Hepatocyte (in vitro differentiated cells): Measurements from ENCODE around the gene HIVEP2. TPM values are rescaled to one million over a fixed set of nuclear protein-coding genes. Genes with fewer than 3 reads are reported as not detected.

Experiments
- DNase-seq: peaks from one replicate; pipeline ENCODE4 v3.0.0-alpha.2; 2016; ENCODE audit warnings: low spot score
- H2AFZ ChIP-seq: fragments of 200-600 bp; sonication (generic); 2 replicates; pipeline ENCODE4 v1.6.0; 2016; ENCODE audit warnings: antibody characterized with exemption, mild to moderate bottlenecking
- H3K27ac ChIP-seq: fragments of 200-600 bp; sonication (generic); 2 replicates; pipeline ENCODE4 v1.5.1; 2016; ENCODE audit warnings: mild to moderate bottlenecking
- H3K27me3 ChIP-seq: fragments of 200-600 bp; sonication (generic); 2 replicates; pipeline ENCODE4 v1.6.1; 2016
- H3K36me3 ChIP-seq: fragments of 200-600 bp; sonication (generic); replicated peaks from 2 replicates; pipeline ENCODE4 v1.5.1; 2016; ENCODE audit warnings: low read depth; ENCODE audit not compliant: insufficient read depth
- H3K4me1 ChIP-seq: fragments of 200-600 bp; sonication (generic); 2 replicates; pipeline ENCODE4 v1.5.1; 2016; ENCODE audit warnings: mild to moderate bottlenecking, moderate library complexity; ENCODE audit not compliant: insufficient read depth
- H3K4me2 ChIP-seq: fragments of 200-600 bp; sonication (generic); 2 replicates; pipeline ENCODE4 v1.6.0; 2016
- H3K4me3 ChIP-seq: fragments of 200-600 bp; sonication (generic); 2 replicates; pipeline ENCODE4 v1.5.1; 2016; ENCODE audit warnings: mild to moderate bottlenecking
- H3K79me2 ChIP-seq: fragments of 200-600 bp; sonication (generic); 2 replicates; pipeline ENCODE4 v1.6.0; 2017; ENCODE audit warnings: mild to moderate bottlenecking
- H3K9me2 ChIP-seq: fragments of 200-600 bp; sonication (generic); replicated peaks from 2 replicates; pipeline ENCODE4 v1.6.0; 2017; ENCODE audit warnings: mild to moderate bottlenecking; ENCODE audit not compliant: insufficient read depth
- H3K9me3 ChIP-seq: fragments of 200-600 bp; sonication (generic); 2 replicates; pipeline ENCODE4 v1.5.1; 2016; ENCODE audit warnings: low read depth, mild to moderate bottlenecking
- H4K20me1 ChIP-seq: fragments of 200-600 bp; sonication (generic); 2 replicates; pipeline ENCODE4 v1.6.0; 2016; ENCODE audit warnings: mild to moderate bottlenecking; ENCODE audit not compliant: insufficient read depth, poor library complexity, severe bottlenecking
- EZH2 ChIP-seq: fragments of 200-600 bp; sonication (generic); IDR thresholded peaks from 2 replicates; pipeline ENCODE4 v1.6.1; 2016; ENCODE audit warnings: antibody characterized with exemption, mild to moderate bottlenecking, borderline replicate concordance
- EZH2phosphoT487 ChIP-seq: fragments of 200-600 bp; sonication (generic); IDR thresholded peaks from one replicate; pipeline ENCODE4 v1.6.1; 2018; ENCODE audit warnings: antibody characterized with exemption, mild to moderate bottlenecking, low read depth, moderate library complexity; ENCODE audit not compliant: unreplicated experiment, severe bottlenecking
- WGBS: methylation state at CpG from one replicate; pipeline ENCODE4 v1.1.6; 2016; ENCODE audit warnings: low lambda C conversion rate; ENCODE audit errors: missing lambda C conversion rate; 5-methylcytosine and 5-hydroxymethylcytosine counted together
- polyA plus RNA-seq: library from polyadenylated mRNA; unstranded; fragments of >200 nt; fragmentation: Nextera tagmentation; extraction: Ambion mirVana; gene quantifications from 2 replicates; pipeline ENCODE4 v1.2.1, GENCODE V29; 2016
- total RNA-seq: library from RNA; depleted of rRNA; stranded (reverse); fragments of >200 nt; gene quantifications from 2 replicates; pipeline ENCODE4 v1.2.3, GENCODE V29; 2014
- TF ChIP-seq, protein P1 (sequence below): fragments of 200-600 bp; sonication (generic); IDR thresholded peaks from 2 replicates; pipeline ENCODE4 v1.5.1; 2016; ENCODE audit warnings: antibody characterized with exemption, mild to moderate bottlenecking; ENCODE audit not compliant: poor library complexity

Gene HIVEP2
- total and polyA plus RNA-seq, 2 experiments from 2014 or later, result 3.3 to 9.4 TPM

DNA sequence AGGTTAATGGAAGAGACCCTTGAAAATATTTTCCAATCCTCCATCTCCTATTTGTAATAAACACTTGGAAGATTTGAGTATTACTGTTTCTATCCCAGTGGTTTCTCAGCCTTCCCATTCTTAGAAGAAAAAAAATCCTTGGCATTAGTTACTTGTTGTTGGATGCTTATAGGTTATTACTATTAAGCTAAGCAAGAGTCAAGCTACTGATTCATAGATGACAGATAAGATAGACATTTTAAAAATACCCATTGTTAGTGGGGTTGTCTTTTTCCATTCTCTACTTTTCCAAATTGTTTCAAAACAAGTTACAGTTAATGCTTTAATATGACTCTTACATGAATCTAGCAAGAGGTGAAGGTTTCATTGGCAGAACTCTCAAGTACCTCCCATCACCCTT lies 158.5 kb downstream of the HIVEP2 start:
- H3K9me2 ChIP-seq, result no peaks in the 10 kb centered on the region
- no peaks in the 10 kb centered on the region for H3K36me3 ChIP-seq
- no peak overlapping the region for H3K4me3 ChIP-seq
- no peaks in the 10 kb centered on the region for H3K4me1 ChIP-seq
- DNase-seq, result no peak
- H2AFZ ChIP-seq, result no peak overlapping the region
- no peaks in the 10 kb centered on the region for H3K79me2 ChIP-seq
- H3K27ac ChIP-seq, result no peak overlapping the region
- no peak for TF ChIP-seq EZH2phosphoT487
- TF ChIP-seq EZH2, result no peak
- TF ChIP-seq, protein P1, sequence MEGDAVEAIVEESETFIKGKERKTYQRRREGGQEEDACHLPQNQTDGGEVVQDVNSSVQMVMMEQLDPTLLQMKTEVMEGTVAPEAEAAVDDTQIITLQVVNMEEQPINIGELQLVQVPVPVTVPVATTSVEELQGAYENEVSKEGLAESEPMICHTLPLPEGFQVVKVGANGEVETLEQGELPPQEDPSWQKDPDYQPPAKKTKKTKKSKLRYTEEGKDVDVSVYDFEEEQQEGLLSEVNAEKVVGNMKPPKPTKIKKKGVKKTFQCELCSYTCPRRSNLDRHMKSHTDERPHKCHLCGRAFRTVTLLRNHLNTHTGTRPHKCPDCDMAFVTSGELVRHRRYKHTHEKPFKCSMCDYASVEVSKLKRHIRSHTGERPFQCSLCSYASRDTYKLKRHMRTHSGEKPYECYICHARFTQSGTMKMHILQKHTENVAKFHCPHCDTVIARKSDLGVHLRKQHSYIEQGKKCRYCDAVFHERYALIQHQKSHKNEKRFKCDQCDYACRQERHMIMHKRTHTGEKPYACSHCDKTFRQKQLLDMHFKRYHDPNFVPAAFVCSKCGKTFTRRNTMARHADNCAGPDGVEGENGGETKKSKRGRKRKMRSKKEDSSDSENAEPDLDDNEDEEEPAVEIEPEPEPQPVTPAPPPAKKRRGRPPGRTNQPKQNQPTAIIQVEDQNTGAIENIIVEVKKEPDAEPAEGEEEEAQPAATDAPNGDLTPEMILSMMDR, result no peak
- H3K9me3 ChIP-seq, result no peaks in the 10 kb centered on the region
- H3K4me2 ChIP-seq, result no peak overlapping the region
- H4K20me1 ChIP-seq, result no peaks in the 10 kb centered on the region
- no peaks in the 10 kb centered on the region for H3K27me3 ChIP-seq

DNA sequence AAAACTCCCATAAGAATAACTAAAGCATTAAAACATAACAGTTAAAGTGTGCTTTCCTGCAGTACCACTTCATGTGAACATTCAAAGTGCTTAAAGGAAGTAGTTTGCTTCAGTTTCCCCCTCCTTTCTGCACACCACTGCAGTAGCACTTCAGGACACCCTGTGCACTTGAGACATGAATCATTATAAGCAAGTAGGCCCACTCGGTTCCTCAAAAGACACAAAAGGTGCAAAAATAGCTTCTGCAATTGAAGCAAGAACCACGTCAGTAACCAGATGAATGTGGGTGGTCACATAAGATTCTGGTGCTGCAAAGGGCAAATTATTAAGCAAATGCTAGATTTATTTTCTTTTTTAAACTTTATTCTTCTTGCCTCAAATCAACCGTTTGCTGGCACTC lies 160.6 kb downstream of the HIVEP2 start:
- Histone ChIP-seq H3K27me3 (no peaks in the 10 kb centered on the region), H3K79me2 (no peaks in the 10 kb centered on the region), H3K9me2 (no peaks in the 10 kb centered on the region), H3K9me3 (no peaks in the 10 kb centered on the region), H2AFZ (no peak overlapping the region), H4K20me1 (no peaks in the 10 kb centered on the region), H3K4me1 (no peaks in the 10 kb centered on the region), H3K27ac (no peak overlapping the region), H3K4me3 (no peak overlapping the region), H3K4me2 (no peak overlapping the region), H3K36me3 (no peaks in the 10 kb centered on the region)
- TF ChIP-seq EZH2 (no peak), EZH2phosphoT487 (no peak)
- TF ChIP-seq, protein P1, result no peak
- 97% methylated on average over 3 of the region's 3 CpGs for WGBS
- DNase-seq, result no peak

DNA sequence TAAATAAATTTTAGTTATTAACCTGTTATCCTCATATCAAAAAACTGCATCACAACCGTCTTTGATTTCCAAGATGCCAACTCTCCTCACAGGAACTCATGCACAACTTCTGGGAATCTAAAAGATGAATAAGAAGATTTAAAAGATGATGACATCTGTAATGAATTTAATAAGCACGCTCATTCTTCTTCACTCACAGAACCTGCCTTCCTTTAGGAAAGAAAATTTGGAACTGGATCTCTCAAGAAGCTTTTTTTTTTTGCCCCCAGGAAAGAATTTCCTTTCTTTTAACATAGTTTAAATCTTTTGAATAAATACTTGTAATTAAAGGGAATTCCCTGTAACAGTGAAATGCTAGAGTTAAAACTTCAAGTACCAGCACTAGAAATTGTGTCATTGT lies 161.5 kb downstream of the HIVEP2 start:
- Histone ChIP-seq H4K20me1 (no peaks in the 10 kb centered on the region), H2AFZ (no peak overlapping the region), H3K4me3 (no peak overlapping the region), H3K9me2 (no peaks in the 10 kb centered on the region), H3K4me2 (no peak overlapping the region), H3K27me3 (no peaks in the 10 kb centered on the region), H3K9me3 (no peaks in the 10 kb centered on the region), H3K79me2 (no peaks in the 10 kb centered on the region), H3K27ac (no peak overlapping the region), H3K36me3 (no peaks in the 10 kb centered on the region), H3K4me1 (no peaks in the 10 kb centered on the region)
- TF ChIP-seq, protein P1, result no peak
- TF ChIP-seq EZH2phosphoT487 (no peak), EZH2 (no peak)
- DNase-seq, result no peak
- WGBS, result 56% methylated on average over 2 of the region's 2 CpGs

DNA sequence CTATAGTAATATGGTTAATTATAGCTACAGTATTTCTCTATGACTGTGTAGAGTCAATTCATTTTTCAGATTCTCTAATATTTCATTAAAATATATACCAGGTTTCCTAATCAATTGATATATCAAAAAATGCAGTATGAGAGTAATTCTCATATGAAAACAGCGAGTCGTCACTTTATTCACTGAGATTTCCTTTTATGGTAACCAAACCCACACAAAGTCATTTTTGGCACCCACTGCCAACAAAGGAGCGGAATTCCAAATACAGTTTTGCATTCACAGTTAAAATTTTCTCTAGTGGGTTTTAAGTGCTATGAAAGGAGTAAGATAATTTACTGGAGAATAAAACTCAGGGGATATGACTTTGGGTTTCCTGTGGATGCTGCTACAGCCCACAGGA lies 163.8 kb downstream of the HIVEP2 start:
- no peak for TF ChIP-seq EZH2phosphoT487
- TF ChIP-seq EZH2, result no peak
- TF ChIP-seq, protein P1, result no peak
- Histone ChIP-seq H3K4me1 (no peaks in the 10 kb centered on the region), H3K9me2 (no peaks in the 10 kb centered on the region), H3K79me2 (no peaks in the 10 kb centered on the region), H3K36me3 (no peaks in the 10 kb centered on the region), H3K27ac (no peak overlapping the region), H3K4me2 (no peak overlapping the region), H2AFZ (no peak overlapping the region), H3K27me3 (no peaks in the 10 kb centered on the region), H4K20me1 (no peaks in the 10 kb centered on the region), H3K9me3 (no peaks in the 10 kb centered on the region), H3K4me3 (no peak overlapping the region)
- 92% methylated on average over 3 of the region's 3 CpGs for WGBS
- DNase-seq, result no peak
